ENCODE data around the gene MPPED2. TPM values are rescaled to one million over a fixed set of nuclear protein-coding genes. Genes with fewer than 3 reads are reported as not detected.

The MPPED2 gene
- total RNA-seq, 1 experiment from 2014 or later, result 4.7 TPM

GRCh38 chr11:30454111-30454510 is 132.0 kb downstream of the MPPED2 start:
- H2BK120ac ChIP-seq (ENCODE audit: low read depth, low read length, poor library complexity, severe bottlenecking), result no peak overlapping the region
- no peak overlapping the region for H2BK15ac ChIP-seq (ENCODE audit: low read depth, low read length)
- Mint-ChIP-seq H3K27me3 (ENCODE audit: low read depth) (peaks cover 44% of the 10 kb centered on the region), H3K9me3 (peaks cover 0 to 4% of the 10 kb centered on the region in 2 experiments; a peak in 1 of 5 replicates), H3K4me1 (peaks cover 51 to 56% of the 10 kb centered on the region in 2 experiments), H3K4me3 (no peak overlapping the region), H3K27ac (no peak overlapping the region), H3K36me3 (ENCODE audit: insufficient read depth in 1 of 3, low read depth in 3 of 3) (peaks cover 0 to 4% (median 0%) of the 10 kb centered on the region in 3 experiments; a peak in 3 of 7 replicates)
- no peaks in the 10 kb centered on the region for H3K27me3 ChIP-seq (ENCODE audit: insufficient read depth, low read length)
- H3K56ac ChIP-seq (ENCODE audit: insufficient read length, low read depth, low read length), result no peak overlapping the region
- no peak overlapping the region for H3K4ac ChIP-seq (ENCODE audit: low read depth, low read length)
- H2AK5ac ChIP-seq (ENCODE audit: insufficient read length, low read length), result no peak overlapping the region
- H3K4me1 ChIP-seq (ENCODE audit: insufficient read depth, low read length), result peaks cover 30% of the 10 kb centered on the region
- H3K23ac ChIP-seq (ENCODE audit: insufficient read length, low read depth, low read length), result no peak overlapping the region
- H3K79me1 ChIP-seq (ENCODE audit: insufficient read depth, low read depth, low read length, poor library complexity, severe bottlenecking), result no peaks in the 10 kb centered on the region
- H3K27ac ChIP-seq (ENCODE audit: insufficient read length, low read depth, low read length), result no peak overlapping the region
- no peak for DNase-seq
- H3K9me3 ChIP-seq (ENCODE audit: control insufficient read depth, low read depth, low read length), result no peaks in the 10 kb centered on the region
- H2BK20ac ChIP-seq (ENCODE audit: low read depth, low read length, poor library complexity, severe bottlenecking), result no peak overlapping the region
- no peak overlapping the region for H3K4me2 ChIP-seq (ENCODE audit: insufficient read depth, insufficient read length, low read length)
- no CpG with 5 or more reads among the region's 5 CpGs for WGBS (ENCODE audit: extremely low coverage, insufficient read length, low lambda C conversion rate)
- no peak overlapping the region for H3K14ac ChIP-seq (ENCODE audit: insufficient read depth, low read length)
- no peak overlapping the region for H2AFZ ChIP-seq (ENCODE audit: low read length)
- H2BK12ac ChIP-seq (ENCODE audit: insufficient read length, low read depth, low read length), result no peak overlapping the region
- no peak overlapping the region for H2BK5ac ChIP-seq (ENCODE audit: insufficient read length, low read length)
- H4K5ac ChIP-seq (ENCODE audit: insufficient read length, low read depth, low read length), result no peak overlapping the region
- H3T11ph ChIP-seq (ENCODE audit: low read length), result no peak overlapping the region
- H4K8ac ChIP-seq (replicated peaks; ENCODE audit: insufficient read length, low read depth, low read length), result no peak overlapping the region
- H3K9ac ChIP-seq (ENCODE audit: extremely low read depth, insufficient read length, low read length), result no peak overlapping the region
- H4K20me1 ChIP-seq (ENCODE audit: control insufficient read depth, insufficient read depth, insufficient read length), result no peaks in the 10 kb centered on the region
- no peak for TF ChIP-seq CTCF (conservative IDR thresholded peaks at IDR 0.05)
- H3K18ac ChIP-seq (ENCODE audit: insufficient read length, low read depth, low read length), result no peak overlapping the region
- H3K23me2 ChIP-seq (ENCODE audit: insufficient read length, low read depth, low read length, poor library complexity, severe bottlenecking), result no peaks in the 10 kb centered on the region
- H4K91ac ChIP-seq (ENCODE audit: insufficient read length, low read depth, low read length), result no peak overlapping the region
- H3K79me2 ChIP-seq (ENCODE audit: insufficient read depth, low read length), result no peaks in the 10 kb centered on the region

Data from H9 (cell line).